Stimulated activated CD4-positive, alpha-beta T cell treated with anti-CD3 and anti-CD28 coated beads, TNF-alpha, amount 100 ng/mL, for 24 hours (primary cell): ENCODE data around the gene GPC6.

Experiments used
- DNase-seq, 3 experiments: peaks; one replicate each; pipeline ENCODE4 v3.0.0-alpha.2; 2020; ENCODE audit warnings: low read depth in 3 of 3

GPC6 gene

DNA sequence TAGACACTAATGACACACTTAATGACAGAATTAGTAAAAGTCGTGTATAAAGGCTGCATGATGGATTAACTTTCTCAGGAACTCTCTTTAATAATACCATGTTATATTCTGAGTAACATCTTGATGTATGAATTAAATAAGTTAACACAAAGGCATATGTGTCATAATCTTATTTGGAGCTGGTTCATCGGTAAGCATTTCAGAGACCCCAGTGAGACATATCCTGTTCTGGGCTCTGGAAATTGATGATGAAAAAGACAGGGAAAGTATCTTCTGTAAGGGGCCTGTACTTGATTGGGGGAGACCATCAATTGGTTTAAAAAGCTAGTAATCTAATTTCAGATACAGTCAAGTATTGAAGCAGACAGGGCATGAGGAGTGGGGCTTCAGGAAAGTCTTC, 547.9 kb downstream of the GPC6 start:
- no peak for DNase-seq

DNA sequence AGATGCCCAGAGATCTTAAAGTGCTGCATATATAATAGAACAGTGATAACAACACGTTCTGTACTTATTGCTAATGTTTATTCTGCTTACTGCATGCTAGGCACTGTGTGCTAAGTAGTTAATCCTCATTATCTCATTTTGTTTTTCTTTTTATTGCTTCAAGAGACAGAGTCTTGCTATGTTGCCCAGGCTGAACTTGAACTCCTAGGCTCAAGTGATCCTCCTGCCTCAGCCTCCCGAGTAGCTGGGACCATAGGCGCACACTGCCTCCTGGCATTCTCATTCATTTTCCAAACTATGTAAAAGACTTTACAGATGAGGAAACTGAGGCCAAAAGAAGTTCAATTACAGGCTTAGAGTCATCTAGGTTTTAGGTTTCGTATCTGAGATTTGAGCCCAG, 548.4 kb downstream of the GPC6 start:
- DNase-seq: no peak

DNA sequence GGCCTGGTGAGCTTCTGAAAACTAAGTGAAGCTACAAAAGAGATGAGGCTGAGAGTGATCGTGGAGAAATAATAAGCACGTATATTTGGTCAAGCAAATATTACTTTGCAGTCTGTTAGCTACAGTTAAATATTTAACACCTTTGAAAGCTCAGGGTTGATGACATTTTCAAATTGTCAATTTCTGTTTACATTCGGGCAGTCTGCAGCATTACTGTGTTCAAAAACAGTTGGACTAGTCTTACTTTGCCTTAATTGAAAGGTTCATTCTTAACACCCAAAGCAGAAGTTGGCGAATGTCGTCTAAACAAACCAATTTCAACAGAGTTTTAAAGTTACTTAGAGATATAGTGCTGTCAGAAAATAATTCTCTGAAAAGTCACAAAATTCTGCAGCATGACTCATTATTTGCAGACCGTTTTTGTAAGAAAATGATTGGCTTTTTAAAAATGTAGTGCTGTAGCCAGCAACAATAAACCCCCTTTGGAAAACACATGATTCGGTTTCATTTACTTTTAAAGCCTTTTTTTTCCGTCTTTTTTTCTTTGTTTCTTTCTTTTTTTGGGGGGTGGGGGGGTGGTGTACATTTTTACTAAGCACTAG, 549.0 kb downstream of the GPC6 start:
- DNase-seq: no peak

DNA sequence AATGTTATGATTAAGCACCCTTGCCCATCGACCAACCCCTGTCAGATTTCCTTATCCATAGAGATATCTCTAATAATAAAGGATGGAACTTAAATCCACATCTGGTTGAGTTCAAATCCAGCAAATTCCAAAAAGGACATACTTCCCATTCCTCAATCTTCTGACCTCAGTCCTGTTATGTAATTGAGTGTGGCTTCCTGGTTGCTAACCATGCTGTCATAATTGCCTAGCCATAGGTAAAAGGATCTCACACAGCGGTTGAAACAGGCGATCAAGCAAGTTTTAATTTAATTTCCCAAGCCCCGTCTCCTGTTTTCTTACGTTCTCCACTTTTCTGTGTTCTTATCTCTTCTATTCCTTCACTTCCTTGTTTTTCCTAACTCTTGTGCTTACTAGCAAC, 550.3 kb downstream of the GPC6 start:
- no peak for DNase-seq

DNA sequence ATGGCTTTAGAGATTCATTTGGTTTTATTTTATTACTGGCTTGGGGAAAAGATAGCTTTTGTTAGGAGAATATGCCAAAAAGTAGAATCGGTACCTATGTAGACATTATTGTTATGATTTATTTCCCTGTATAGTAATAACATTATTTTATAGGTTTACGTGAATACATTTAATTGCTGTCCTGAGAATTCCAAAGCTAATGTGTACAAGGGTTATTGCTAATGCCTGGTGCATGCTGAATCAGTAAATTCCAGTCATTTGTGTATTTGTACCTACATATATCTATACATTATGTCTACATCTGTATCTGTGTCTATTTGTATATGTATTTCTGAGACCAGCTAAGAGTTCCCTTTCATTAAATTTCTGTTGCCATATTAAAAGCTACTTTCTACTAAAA, 550.9 kb downstream of the GPC6 start:
- no peak for DNase-seq

DNA sequence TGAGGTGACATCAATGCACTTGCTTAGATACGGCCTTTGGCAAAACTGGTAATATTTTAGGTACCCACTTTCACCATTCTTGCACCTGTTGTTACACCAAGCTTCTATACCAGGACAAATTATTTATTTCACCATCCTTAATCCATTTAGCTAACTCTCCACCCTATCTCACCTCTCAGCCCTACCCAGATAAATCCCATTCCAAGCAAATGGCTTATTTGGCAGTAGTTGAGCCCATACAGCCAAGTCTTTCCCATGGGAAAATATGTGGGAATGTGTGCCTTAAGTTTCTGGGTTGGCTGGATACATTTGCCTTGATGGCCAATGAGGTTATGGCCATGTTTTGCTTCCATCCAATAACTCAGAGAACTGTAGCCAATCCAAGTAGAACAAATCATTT, 551.9 kb downstream of the GPC6 start:
- DNase-seq: no peak

DNA sequence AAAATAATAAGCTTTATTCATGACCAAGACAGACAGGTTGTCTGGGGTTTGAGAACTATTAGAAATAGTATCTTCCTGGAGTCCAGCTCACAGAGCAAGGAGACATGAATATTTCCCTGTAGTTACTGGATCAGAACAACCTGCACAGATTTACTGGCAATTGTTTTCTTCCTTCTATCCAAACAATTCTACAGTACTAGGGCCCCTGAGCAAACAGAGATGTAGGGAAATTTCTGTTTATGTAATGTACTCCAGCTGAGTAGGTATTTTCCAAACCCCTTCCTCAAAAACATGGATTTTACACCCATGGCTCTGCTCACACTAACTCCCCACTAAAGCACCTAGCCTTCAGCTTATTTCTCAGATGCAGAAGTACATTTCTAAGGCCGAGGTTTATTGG, 557.6 kb downstream of the GPC6 start:
- no peak for DNase-seq

DNA sequence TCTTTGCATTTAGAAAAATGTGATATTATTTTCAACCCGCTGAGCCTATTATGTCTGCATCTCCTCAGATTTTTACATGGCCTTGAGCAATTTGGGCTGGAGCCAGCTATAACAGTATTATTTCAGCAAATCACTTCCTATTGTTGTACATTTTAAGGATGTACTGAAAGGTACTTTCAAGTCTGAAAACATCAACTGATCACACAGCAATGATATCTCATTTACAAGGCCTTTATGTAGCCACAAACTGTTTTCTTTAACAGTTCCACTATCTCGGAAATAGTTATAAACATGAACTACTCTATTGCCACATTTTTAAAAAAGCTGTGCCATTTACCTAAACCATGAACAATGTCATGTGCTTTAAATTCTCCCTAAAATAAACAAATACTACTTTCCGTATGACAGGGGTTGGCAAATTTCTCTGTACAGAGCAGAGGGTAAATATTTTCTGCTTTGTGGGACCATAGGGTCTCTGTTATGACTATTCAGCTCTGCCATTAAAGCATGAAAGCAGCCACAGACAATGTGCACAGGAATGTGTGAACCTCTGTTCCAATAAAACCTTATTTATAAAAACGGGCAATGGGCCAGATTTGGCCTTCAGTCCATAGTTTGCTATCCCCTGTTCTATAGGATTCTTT, 560.4 kb downstream of the GPC6 start:
- no peak for DNase-seq

DNA sequence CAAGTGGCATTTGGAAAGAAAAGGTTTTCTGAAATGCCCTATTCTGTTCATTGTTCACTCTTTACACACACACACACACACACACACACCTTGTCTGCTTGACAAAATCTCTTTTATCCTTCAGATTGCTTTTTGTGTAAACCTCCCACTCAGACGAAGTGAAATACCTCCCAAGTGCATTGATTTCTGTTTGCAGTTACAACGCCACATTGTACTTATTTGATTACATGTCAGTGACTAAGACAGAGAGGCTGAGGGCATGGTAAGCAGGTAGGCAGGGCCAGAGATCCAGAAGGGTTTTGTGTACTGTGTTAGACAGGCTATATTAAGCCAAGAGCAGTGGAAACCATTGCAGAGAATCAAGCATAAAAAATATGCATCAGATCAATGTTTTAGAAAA, 561.8 kb downstream of the GPC6 start:
- no peak for DNase-seq

DNA sequence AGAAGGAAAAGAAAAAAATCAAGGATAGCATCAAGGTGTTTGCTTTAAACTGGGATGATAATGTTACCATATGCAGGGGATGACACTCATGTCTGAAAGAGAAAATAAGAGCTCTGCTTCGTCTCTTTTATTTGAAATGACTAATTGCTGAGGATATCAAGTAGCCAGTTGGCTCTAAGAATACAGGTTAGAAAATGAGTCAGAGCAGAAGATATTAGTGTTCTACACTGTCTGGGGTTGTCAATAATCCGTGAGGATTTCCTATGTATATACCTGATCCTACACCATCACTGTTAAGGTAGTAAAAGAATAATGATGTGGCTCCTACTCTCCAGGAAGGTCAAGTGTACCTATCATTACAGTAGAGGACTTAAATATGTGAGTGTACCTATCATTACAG, 562.5 kb downstream of the GPC6 start:
- DNase-seq: no peak

DNA sequence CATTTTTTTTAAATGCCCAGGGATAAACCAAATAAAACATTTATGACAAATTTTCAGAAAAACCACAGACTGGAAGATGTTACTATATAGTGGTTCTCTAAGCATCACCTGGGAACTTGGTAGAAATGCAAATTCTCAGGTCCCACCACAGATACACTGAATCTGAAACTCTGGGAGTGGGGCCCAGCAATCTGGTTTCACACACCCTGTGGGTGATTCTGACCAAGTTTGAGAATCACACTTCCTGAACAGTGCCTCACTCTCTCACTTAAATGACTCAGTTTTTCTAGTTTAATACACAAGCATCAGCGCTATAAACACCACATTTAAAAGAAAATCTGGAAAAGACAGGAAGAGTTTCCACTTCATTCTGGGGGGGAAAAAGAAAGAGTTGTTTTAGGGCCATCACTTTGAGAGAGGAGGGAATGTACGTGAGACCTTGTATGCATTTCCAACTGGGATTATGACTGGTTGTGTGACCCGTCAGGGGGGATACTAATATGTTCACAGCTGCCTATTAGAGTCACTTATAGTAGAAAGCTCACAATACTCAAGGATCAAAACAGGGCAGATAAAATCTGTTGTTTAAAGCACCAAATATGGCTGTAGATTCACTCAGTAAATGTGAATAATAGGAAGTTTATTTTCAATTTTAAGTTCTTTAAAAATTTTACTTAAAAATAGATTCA, 567.7 kb downstream of the GPC6 start:
- peak; percentile 18 to 52 (median 26) for DNase-seq

DNA sequence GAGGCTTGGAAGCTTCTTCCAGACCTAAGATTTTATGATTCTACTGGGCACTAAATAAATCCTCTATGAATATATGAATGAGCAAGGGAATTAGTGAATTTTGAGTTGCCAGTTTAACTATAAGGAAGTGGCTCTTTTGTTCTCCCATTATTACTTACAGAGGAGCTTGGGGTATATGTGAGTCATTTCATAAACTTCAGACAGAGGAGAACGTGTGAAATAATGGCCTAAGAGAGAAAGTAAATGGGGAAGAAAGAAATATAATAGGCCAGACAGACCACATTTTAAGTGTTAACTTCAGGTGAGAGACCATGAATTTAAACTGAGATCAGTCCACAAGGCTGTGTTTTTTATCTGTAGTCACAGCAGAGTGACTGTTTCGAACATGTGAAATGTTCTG, 570.9 kb downstream of the GPC6 start:
- DNase-seq: no peak

DNA sequence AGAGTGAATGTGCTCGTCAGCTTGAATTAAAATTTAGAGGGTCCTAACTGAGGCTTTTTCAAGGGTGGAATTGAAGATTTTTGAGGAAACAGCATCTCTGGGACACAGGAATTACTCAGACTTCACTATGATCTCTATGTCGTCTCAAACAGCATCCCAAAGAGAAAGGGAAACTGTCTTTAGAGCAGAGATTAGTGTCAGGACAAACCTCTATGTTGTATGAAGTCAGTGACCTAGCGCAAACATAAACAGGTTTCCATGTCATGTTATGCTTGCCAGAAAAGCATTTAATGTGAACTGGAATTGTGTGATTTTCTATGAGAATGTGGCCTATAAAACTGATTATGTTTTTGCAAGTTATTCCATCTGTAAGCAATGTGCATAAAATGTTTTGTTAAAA, 573.7 kb downstream of the GPC6 start:
- no peak for DNase-seq

DNA sequence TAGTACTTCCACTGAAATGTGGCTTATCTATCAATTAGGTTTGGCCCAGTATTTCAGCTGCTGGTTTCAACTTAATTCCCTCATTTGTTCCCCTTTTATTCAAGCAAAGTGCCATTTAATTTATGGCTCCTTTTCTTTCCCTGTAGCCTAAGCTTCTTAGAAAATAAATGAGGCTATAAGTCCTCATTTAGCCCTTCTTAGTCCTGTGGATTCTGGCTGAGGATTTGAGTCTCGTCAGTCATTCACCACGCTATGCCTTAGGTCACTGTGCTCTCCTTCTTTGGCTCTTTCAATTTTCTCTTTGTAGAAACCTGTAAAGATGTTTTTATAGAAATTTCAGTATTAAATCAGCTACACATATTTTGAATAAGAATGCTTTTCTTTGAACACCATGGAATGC, 579.1 kb downstream of the GPC6 start:
- DNase-seq: no peak

DNA sequence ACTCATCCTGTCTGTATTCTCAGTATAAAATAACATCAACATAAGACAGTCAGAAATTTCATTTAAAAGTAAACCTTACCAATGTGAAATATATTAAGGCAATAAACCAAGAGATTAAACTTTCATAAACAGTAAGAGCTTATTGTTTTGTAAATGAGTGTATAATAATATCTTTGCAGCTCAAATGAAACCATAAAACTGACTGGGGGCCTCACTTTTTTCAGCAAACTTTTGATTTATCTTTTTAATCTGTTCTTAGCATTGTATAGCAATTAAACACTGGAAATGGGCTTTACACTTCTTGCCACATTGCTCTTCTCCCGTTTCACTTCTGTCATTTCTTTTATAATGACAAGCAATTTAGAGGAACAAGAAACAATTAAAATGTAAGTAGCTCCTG, 580.3 kb downstream of the GPC6 start:
- DNase-seq: no peak

DNA sequence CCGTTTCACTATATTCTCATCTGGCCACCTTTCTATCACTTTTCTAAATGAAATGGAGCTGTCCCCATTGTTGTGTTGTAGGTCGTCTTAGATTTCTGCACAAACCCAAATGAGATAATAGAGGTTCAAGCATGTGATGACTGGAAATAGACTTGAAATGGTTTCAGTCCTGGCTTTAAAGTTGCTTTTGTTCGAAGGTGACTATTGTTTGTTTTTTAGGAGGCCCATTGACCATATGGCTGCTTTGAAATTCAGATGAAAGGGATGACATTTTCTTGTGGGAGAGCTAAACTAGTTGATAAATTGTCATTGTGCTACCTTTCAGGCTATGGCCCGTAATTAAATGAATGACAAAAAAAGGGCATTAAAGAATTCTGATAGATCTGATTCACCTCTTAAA, 583.7 kb downstream of the GPC6 start:
- DNase-seq: no peak

DNA sequence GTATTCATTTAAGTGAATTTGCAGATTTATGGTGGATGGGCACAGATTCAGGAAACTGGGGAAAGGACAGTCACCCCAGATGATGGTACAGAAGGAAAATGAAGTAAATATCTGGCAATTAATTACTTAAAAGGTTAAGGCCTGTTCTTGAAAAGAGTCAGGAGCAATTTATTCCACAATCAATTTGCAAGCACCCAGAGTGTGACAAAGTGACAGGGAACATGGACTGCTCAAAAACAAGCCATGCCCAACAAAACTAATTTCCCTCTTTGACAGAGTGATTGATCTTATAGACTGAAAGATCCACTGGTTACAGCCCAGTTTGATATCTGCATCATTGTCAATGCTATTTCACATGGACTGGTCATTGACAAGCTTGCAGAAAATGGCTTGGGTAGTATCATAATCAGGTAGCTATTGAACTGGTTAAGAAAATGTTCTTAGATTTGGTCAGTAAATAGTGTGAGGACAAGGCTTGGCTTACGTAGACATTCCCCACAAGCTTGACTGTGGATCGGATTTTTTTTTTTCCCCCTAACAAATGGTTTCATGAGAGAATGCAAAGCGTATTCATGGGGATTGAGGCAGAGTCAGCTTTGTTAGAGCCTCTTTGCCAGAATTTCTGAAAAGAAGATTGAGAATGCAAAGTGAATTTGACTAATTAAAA, 584.6 kb downstream of the GPC6 start:
- DNase-seq: no peak

DNA sequence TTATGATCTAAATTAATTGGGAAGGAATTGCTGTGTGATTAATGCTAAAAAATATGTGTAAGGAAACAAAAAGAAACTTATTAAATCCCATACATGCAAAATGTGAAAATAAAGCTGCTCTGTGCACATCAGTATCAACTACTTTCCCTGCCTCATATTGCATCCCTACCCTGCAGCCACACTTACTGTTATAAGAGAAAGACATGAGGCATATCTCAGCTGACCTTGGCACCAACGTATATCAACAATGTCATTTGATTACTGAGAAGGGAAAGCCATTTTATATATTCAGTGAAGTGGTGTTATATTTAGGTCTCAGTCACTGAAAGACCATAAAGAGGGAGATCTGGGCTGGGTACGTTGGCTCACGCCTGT, 585.1 kb downstream of the GPC6 start:
- DNase-seq: no peak

DNA sequence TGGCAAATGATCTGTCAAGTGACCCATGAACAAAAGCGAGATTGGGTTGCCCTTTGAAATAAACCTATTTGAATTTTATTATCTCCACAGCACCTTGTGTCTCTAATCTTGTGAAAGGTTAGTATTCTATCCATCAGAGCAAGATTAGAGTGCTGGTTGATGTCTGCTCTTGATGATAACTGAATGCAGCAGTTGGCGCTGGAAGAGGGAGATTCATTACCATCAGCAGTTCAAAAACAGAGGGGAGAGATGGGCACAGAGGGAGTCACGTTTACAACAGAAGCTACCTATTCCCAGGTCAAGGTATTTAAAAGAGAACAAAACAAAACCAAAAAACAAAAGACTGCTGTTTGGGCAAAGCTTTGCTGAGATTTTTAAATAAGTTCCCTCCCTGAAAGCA, 588.1 kb downstream of the GPC6 start:
- DNase-seq: no peak

DNA sequence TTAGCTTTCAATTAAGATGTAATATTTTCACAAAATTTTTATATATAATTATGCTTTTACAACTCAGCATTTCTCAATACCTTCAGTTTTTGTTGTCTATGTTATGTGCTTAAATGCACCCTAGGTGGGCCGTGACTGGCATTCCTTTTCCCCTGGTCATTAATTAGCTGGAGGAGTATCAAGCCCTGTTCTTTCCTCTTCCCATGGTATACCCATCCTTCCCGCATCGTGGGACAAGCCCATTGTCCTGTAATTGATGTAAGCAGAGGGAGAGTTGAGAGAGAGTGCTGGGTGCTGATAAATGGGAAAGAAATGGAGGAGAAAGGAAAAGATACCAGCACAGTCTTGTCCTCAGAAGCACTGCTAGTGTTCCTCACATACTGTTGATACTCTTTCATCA, 591.7 kb downstream of the GPC6 start:
- no peak for DNase-seq

DNA sequence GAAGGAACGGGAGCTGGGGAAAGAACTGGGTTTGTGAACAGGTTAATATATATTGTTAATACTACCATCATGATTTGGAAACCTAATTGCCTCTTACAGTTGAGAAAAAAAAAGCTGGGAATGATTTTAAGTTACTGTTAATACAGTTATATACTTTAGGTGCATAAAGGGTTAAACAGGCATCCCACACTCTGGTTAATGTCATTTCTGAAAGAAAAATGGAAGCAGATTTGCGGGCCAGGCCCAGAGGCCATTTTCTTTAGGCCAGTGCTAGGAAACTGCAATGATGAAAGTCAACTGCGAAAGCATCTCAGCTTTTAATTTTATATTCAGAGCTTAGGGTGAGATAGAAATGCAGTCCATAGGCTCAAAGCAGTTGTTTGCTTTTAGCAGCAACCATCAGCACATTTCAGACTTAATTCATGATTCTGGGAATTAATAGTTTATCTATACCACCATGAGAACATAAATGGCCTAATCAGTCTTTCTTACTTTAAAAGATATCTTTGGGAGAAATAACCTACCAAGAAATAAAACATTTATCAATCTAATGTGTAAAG, 592.8 kb downstream of the GPC6 start:
- DNase-seq: no peak

DNA sequence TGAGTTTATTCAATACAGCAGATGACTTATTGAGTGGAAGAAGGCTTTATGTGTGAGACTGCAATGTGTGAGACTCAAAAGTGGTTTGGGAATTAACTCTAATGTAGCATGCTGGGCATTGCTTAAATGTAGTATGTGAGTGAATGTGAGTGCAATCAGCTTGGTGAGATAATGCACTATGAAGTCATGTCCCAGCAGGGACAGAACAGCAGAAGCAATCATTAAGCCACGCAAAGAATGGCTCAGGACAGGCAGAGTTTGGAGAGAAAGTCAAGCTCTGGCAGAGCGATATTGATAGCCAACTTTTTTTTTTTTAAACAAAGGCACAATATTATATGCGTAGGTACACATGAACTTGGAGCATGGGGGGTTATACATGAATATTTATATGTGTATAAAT, 597.7 kb downstream of the GPC6 start:
- DNase-seq: no peak

DNA sequence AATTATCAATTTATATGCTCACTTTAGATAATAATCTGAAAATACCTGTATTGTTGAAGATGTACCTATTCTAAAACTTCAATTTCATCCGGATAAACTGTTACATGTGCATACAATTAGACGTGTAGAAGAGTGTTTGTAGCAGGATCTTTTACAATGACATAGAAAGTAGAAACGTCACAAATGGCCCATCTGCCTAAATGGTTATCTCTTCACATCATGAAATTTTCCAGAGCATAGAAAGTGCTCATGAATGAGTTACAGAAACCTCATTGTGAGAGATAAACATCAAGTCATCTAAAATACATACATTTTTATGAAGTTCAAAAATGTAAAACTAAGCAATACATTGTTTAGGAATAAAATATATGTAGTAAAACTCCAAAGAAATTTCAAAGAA, 607.4 kb downstream of the GPC6 start:
- DNase-seq: no peak
